ENCODE results near the gene CRYBG2. TPM values are rescaled to one million over a fixed set of nuclear protein-coding genes. Genes with fewer than 3 reads are reported as not detected.

The CRYBG2 gene
- total RNA-seq, 1 donor from 2014 or later = 19.5 TPM

DNA sequence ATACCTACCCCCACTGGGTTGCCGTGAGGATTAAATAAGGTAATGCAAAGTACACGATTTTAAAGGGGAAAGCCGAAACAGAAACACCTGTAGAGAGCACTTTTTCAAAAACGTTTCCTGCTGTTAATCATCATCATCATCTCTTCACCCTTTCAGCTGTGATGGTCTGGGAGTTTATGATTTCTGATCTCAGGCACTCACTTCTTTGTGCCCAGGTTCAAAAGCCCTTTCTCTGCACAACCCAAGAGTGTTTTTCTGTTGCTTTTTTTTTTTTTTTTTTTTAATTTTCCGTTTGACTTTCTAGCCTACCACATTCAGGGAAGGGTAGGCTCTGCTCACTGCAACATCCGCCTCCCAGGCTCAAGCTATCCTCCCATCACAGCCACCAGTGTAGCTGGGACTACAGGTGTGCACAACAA lies 46.6 kb downstream of the CRYBG2 start:
- FAIRE-seq = no peak
- Histone ChIP-seq H3K36me3 (ENCODE audit: control insufficient read depth, insufficient read depth, low read length) (no peaks in the 10 kb centered on the region), H3K4me3 (ENCODE audit: low read depth, low read length) (no peak overlapping the region), H3K27me3 (ENCODE audit: control insufficient read depth, insufficient read depth, low read length) (no peaks in the 10 kb centered on the region)
- DNase-seq (ENCODE audit: low read depth) = no peak
- TF ChIP-seq, protein P1, sequence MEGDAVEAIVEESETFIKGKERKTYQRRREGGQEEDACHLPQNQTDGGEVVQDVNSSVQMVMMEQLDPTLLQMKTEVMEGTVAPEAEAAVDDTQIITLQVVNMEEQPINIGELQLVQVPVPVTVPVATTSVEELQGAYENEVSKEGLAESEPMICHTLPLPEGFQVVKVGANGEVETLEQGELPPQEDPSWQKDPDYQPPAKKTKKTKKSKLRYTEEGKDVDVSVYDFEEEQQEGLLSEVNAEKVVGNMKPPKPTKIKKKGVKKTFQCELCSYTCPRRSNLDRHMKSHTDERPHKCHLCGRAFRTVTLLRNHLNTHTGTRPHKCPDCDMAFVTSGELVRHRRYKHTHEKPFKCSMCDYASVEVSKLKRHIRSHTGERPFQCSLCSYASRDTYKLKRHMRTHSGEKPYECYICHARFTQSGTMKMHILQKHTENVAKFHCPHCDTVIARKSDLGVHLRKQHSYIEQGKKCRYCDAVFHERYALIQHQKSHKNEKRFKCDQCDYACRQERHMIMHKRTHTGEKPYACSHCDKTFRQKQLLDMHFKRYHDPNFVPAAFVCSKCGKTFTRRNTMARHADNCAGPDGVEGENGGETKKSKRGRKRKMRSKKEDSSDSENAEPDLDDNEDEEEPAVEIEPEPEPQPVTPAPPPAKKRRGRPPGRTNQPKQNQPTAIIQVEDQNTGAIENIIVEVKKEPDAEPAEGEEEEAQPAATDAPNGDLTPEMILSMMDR (IDR thresholded peaks at IDR 0.05; ENCODE audit: insufficient read depth, low read length, severe bottlenecking) = no peak

DNA sequence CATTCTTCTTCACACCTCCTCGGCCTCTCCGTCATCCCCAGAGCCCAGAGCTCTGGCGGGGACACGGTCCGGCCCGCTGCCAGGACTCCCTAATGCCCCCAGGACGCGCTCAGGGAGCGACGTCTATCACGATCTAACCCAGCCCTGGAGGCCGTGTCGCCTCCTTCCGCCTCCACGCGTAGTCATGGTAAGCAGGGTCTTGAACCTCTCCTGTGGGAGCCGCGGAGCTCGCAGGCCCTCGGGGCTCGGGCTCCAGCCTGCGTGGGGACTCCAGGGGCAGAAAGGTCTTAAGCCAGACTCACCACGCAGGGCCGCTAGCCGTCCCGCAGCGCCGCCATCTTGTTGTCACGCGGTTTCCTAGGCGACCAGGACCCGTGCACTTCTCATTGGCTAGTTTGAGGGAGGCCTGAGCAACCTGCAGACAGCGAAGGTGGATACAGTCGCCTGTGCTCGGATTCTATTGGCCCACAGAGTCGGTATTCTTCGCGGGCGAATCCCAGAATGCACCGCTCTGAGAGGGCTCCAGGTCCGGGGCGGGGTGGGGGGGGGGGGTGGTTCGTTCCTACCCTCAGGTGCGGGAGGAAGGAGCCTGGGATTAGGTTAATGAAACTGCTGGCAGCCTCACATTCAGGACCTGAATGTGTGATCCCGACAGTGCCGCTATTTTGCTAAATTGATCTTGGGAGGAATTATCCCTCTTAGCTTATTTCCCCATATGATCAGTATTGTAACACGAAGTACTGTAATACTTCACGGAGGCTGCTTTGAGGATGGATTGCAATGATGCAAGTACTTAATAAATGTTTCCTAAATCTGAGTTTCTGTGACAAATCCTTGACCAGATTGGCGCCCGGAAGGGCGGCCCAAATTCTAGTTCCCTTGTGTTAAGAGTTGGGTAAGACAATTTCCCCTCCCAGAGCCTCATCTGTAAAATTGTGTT lies 47.4 kb downstream of the CRYBG2 start, which contains the start of gene UBXN11:
Gene UBXN11 (minus strand): TSS at position 347 of the 940 bp plus-strand sequence. CDS start 3,753 bp downstream, outside the sequence.
- DNase-seq (ENCODE audit: low read depth) (peak; percentile 95), FAIRE-seq (no peak)
- peak within 1 kb of the TSS; percentile 69 for H3K4me3 ChIP-seq (ENCODE audit: low read depth, low read length)
- H3K36me3 ChIP-seq (ENCODE audit: control insufficient read depth, insufficient read depth, low read length) = no peaks in the 10 kb centered on the region
- TF ChIP-seq, protein P1 (IDR thresholded peaks at IDR 0.05; ENCODE audit: insufficient read depth, low read length, severe bottlenecking) = peak; percentile 8
- no peaks in the 10 kb centered on the region for H3K27me3 ChIP-seq (ENCODE audit: control insufficient read depth, insufficient read depth, low read length)

DNA sequence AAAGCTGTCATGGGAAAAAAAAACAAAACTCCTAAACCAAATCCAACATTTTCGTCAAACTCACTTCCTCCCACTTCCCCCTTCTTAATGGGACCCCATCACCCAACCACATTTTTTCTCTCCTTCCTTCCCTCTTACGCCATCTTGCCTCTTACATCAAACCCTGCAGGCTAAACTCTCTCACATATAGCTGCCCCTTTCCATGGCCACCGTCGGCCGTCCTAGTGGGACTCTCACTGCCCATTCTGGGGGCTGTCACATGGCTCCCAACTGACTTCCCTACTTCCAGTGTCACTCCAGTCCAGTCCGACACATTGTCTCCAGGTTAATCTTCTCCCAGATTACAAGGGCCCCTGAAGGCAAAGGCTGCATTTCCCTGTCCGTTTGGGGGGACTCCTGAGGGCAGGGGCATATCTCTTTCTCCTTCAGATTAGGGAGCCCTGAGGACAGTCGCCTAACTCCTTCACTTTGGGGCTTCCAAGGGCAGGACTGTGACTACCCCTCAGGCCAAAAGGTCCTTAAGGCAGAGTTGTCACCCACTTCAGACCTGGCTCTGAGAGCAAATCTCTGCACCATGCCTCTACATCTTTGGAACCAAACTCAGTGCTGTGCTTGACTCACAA lies 48.2 kb downstream of the CRYBG2 start:
- H3K27me3 ChIP-seq (ENCODE audit: control insufficient read depth, insufficient read depth, low read length) = no peaks in the 10 kb centered on the region
- TF ChIP-seq, protein P1 (IDR thresholded peaks at IDR 0.05; ENCODE audit: insufficient read depth, low read length, severe bottlenecking) = no peak
- DNase-seq (ENCODE audit: low read depth) (no peak), FAIRE-seq (no peak)
- no peaks in the 10 kb centered on the region for H3K36me3 ChIP-seq (ENCODE audit: control insufficient read depth, insufficient read depth, low read length)
- peak overlapping the region; percentile 69 for H3K4me3 ChIP-seq (ENCODE audit: low read depth, low read length)

DNA sequence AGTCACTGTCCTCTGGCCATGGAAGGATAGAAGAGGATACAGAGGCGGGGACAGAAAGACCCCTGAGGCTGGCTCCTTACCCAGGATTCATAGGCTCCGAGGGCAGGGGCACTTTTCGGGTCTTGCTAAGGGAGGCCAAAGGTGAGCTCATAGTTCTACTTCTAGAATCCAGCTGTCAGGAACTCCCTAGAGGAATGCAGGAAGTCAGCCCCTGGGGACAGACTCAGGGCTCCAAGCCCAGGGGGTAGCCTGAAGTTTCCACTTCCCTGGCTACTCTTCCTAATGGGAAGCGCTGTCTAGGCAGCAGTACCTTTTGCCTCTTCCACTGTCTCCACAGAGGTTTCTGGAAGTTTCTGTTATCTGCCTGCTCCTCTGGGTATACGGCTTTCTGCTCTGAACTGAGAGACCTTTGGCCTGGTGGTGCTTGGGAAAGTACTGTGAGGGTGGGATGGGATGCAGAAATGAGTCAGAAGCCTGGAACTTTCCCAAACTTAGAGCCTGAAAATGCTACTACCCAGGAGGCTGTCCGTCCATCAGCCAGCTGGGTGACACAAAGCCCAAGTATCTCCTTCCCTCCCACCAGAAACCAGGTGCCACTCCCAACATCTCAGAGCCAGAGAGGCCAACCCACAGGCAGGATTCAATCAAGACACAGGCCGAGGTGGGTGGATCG lies 51.1 kb downstream of the CRYBG2 start:
- TF ChIP-seq, protein P1 (IDR thresholded peaks at IDR 0.05; ENCODE audit: insufficient read depth, low read length, severe bottlenecking) = no peak
- no peaks in the 10 kb centered on the region for H3K36me3 ChIP-seq (ENCODE audit: control insufficient read depth, insufficient read depth, low read length)
- no peaks in the 10 kb centered on the region for H3K27me3 ChIP-seq (ENCODE audit: control insufficient read depth, insufficient read depth, low read length)
- FAIRE-seq (no peak), DNase-seq (ENCODE audit: low read depth) (no peak)
- no peak overlapping the region for H3K4me3 ChIP-seq (ENCODE audit: low read depth, low read length)

DNA sequence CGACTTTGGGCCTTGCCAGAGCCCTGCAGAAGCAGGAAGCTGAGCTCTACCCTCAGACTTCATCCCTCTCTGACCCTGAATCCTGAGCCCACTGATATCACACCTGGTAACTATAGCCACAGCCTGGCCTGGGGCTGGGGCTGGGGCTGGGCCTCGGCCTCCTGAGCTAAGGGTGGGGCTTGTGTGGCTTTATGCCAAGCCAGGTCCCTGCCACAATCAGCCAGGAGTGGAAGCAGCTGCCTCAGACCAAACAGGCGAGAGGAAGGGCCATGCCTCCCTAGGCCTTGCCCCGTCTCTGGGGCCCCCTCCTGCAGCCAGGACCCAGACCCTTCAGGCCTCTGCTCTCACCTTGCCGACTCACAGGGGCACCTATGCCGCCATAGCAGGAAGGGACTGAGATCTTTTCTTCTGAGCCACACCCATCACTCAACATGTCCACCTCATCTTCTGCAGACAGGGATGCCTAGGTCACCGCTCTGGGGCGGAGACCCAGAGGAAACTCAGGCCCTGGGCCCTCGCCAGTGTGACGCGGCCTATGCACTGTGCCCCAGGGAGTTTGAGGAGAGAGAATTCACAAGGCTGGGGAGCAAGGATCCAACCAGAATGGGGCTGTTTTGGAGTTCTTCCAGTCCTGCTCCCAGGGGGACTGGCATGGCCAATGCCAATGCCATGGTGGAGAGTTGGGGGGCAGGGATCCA lies 53.2 kb downstream of the CRYBG2 start:
- FAIRE-seq (no peak), DNase-seq (ENCODE audit: low read depth) (no peak)
- no peaks in the 10 kb centered on the region for H3K36me3 ChIP-seq (ENCODE audit: control insufficient read depth, insufficient read depth, low read length)
- TF ChIP-seq, protein P1 (IDR thresholded peaks at IDR 0.05; ENCODE audit: insufficient read depth, low read length, severe bottlenecking) = no peak
- H3K4me3 ChIP-seq (ENCODE audit: low read depth, low read length) = no peak overlapping the region
- H3K27me3 ChIP-seq (ENCODE audit: control insufficient read depth, insufficient read depth, low read length) = no peaks in the 10 kb centered on the region
